ENCODE measurements around the gene SPRYD7. TPM values are rescaled to one million over a fixed set of nuclear protein-coding genes. Genes with fewer than 3 reads are reported as not detected.

Gene SPRYD7
- polyA plus RNA-seq, 1 donor (not counting 4 experiments of a cell fraction or from before 2014, with no cell fraction given): 11.3 TPM

DNA sequence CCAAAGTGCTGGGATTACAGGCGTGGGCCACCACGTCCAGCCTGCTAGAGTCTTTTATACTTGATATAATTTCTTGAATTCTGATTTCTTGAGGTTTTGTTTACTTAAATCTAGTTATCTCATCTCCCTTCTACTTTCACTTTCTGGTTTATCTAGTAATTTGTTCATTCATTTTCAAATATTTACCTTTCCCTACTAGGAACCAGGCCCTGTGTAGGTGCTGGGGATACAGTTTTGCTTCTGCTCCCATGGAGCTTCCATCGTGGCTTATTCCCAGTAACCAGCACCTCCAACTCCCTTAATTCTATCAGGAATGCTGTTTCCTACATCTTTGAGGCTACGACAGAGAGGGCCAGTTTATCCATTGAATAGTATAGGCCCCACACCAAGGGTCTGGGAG lies 36.6 kb upstream of the SPRYD7 start:
- Histone ChIP-seq H3K9ac (ENCODE audit: control insufficient read depth, extremely low read depth, insufficient read depth, low read length) (no peak overlapping the region), H3K79me2 (ENCODE audit: control insufficient read depth, insufficient read depth, low read length) (no peaks in the 10 kb centered on the region), H3K36me3 (ENCODE audit: control insufficient read depth in 2 of 2, extremely low read depth in 1 of 2, insufficient read depth in 2 of 2, low read length in 2 of 2) (no peaks in the 10 kb centered on the region), H3K27ac (ENCODE audit: control insufficient read depth, insufficient read depth, low read length) (no peak overlapping the region), H3K4me1 (ENCODE audit: control insufficient read depth, extremely low read depth, insufficient read depth, low read length) (peaks cover 3% of the 10 kb centered on the region), H3K4me2 (ENCODE audit: control insufficient read depth, extremely low read depth, insufficient read depth, low read depth, low read length) (no peak overlapping the region), H3K9me1 (ENCODE audit: control insufficient read depth, extremely low read depth, insufficient read depth, low read length) (no peaks in the 10 kb centered on the region), H2AFZ (ENCODE audit: control insufficient read depth, low read length) (no peak overlapping the region), H4K20me1 (ENCODE audit: control insufficient read depth, extremely low read depth, insufficient read depth, low read length) (no peaks in the 10 kb centered on the region), H3K27me3 (ENCODE audit: control insufficient read depth, extremely low read depth, insufficient read depth, low read length) (no peaks in the 10 kb centered on the region), H3K4me3 (ENCODE audit: control insufficient read depth in 2 of 3, extremely low read depth in 1 of 3, insufficient read depth in 2 of 3, low read depth in 1 of 3, low read length in 3 of 3) (no peak overlapping the region), H3K9me3 (ENCODE audit: control insufficient read depth, low read depth, low read length) (no peaks in the 10 kb centered on the region)
- dilution Hi-C loops (cut with MboI; ENCODE audit: extremely low pct_ligation_motif_present, low sequenced_read_pairs): no loop called here
- no peak for DNase-seq (ENCODE audit: low read depth, low spot score)
- no peak for TF ChIP-seq EZH2 (IDR thresholded peaks at IDR 0.05; ENCODE audit: low read length)
- TF ChIP-seq, protein P1, sequence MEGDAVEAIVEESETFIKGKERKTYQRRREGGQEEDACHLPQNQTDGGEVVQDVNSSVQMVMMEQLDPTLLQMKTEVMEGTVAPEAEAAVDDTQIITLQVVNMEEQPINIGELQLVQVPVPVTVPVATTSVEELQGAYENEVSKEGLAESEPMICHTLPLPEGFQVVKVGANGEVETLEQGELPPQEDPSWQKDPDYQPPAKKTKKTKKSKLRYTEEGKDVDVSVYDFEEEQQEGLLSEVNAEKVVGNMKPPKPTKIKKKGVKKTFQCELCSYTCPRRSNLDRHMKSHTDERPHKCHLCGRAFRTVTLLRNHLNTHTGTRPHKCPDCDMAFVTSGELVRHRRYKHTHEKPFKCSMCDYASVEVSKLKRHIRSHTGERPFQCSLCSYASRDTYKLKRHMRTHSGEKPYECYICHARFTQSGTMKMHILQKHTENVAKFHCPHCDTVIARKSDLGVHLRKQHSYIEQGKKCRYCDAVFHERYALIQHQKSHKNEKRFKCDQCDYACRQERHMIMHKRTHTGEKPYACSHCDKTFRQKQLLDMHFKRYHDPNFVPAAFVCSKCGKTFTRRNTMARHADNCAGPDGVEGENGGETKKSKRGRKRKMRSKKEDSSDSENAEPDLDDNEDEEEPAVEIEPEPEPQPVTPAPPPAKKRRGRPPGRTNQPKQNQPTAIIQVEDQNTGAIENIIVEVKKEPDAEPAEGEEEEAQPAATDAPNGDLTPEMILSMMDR (optimal IDR thresholded peaks at IDR 0.05 in 1 of 3, IDR thresholded peaks at IDR 0.05 in 1 of 3, conservative IDR thresholded peaks at IDR 0.05 in 1 of 3; ENCODE audit: extremely low read depth in 1 of 3, insufficient read depth in 2 of 3, low read length in 3 of 3): no peak
- no peak for FAIRE-seq

DNA sequence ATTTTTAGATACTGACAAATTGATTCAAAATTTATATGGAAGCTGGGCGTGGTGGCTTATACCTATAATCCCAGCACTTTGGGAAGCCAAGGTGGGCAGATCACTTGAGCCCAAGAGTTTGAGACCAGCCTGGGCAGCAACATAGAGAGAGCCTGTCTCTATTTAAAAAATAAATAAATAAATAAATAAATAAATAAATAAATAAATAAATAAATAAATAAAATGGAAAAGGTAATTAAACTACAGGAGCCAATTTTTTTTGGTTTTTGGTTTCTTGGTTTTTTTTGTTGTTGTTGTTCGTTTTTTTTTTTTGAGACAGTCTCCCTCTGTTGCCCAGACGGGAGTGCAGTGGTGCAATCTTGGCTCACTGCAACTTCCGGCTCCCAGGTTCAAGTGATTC lies 31.3 kb upstream of the SPRYD7 start:
- Histone ChIP-seq H3K79me2 (ENCODE audit: control insufficient read depth, insufficient read depth, low read length) (no peaks in the 10 kb centered on the region), H2AFZ (ENCODE audit: control insufficient read depth, low read length) (no peak overlapping the region), H3K4me1 (ENCODE audit: control insufficient read depth, extremely low read depth, insufficient read depth, low read length) (no peaks in the 10 kb centered on the region), H3K4me3 (ENCODE audit: control insufficient read depth in 2 of 3, extremely low read depth in 1 of 3, insufficient read depth in 2 of 3, low read depth in 1 of 3, low read length in 3 of 3) (no peak overlapping the region), H3K9me1 (ENCODE audit: control insufficient read depth, extremely low read depth, insufficient read depth, low read length) (no peaks in the 10 kb centered on the region), H3K9me3 (ENCODE audit: control insufficient read depth, low read depth, low read length) (no peaks in the 10 kb centered on the region), H3K27me3 (ENCODE audit: control insufficient read depth, extremely low read depth, insufficient read depth, low read length) (no peaks in the 10 kb centered on the region), H3K36me3 (ENCODE audit: control insufficient read depth in 2 of 2, extremely low read depth in 1 of 2, insufficient read depth in 2 of 2, low read length in 2 of 2) (no peaks in the 10 kb centered on the region), H3K9ac (ENCODE audit: control insufficient read depth, extremely low read depth, insufficient read depth, low read length) (no peak overlapping the region), H4K20me1 (ENCODE audit: control insufficient read depth, extremely low read depth, insufficient read depth, low read length) (no peaks in the 10 kb centered on the region), H3K27ac (ENCODE audit: control insufficient read depth, insufficient read depth, low read length) (no peak overlapping the region), H3K4me2 (ENCODE audit: control insufficient read depth, extremely low read depth, insufficient read depth, low read depth, low read length) (no peak overlapping the region)
- no peak for FAIRE-seq
- TF ChIP-seq, protein P1 (optimal IDR thresholded peaks at IDR 0.05 in 1 of 3, IDR thresholded peaks at IDR 0.05 in 1 of 3, conservative IDR thresholded peaks at IDR 0.05 in 1 of 3; ENCODE audit: extremely low read depth in 1 of 3, insufficient read depth in 2 of 3, low read length in 3 of 3): no peak
- no peak for TF ChIP-seq EZH2 (IDR thresholded peaks at IDR 0.05; ENCODE audit: low read length)
- dilution Hi-C loops (cut with MboI; ENCODE audit: extremely low pct_ligation_motif_present, low sequenced_read_pairs): no loop called here
- no peak for DNase-seq (ENCODE audit: low read depth, low spot score)

Data from keratinocyte (primary cell).